Activated CD8-positive, alpha-beta T cell treated with anti-CD3 and anti-CD28 coated beads, Interleukin-2, amount 10 ng/mL, durations not matched to agents 7 days and 5 days (primary cell): Measurements from ENCODE around the gene MEF2A. TPM values are rescaled to one million over a fixed set of nuclear protein-coding genes. Genes with fewer than 3 reads are reported as not detected.

ENCODE experiments used
- ATAC-seq: fragments of 150-1000 bp; cut with Tn5 transposase; one replicate; pipeline ENCODE4 v1.10.0; 2021; ENCODE audit warnings: moderate library complexity
- CTCF ChIA-PET: fragments of 350-600 bp; sonication (Branson Sonifier 250); formaldehyde crosslinking; loops from one replicate; lab custom pipeline; 2021; ENCODE audit warnings: antibody characterized with exemption; lab: Charles Lee
- POLR2A ChIA-PET: fragments of 350-600 bp; sonication (Branson Sonifier 250); formaldehyde crosslinking; loops from one replicate; lab custom pipeline; 2021; ENCODE audit warnings: antibody characterized with exemption; lab: Charles Lee
- DNase-seq: peaks from one replicate; pipeline ENCODE4 v3.0.0-alpha.2; 2020
- H3K27ac Mint-ChIP-seq: one replicate; pipeline ENCODE4 v1.8.0; 2021; ENCODE audit warnings: mild to moderate bottlenecking, mixed read lengths
- H3K27me3 Mint-ChIP-seq: one replicate; pipeline ENCODE4 v1.8.0; 2021; ENCODE audit warnings: low read depth, mixed read lengths
- H3K36me3 Mint-ChIP-seq: one replicate; pipeline ENCODE4 v1.8.0; 2021; ENCODE audit warnings: low read depth, mixed read lengths
- H3K4me1 Mint-ChIP-seq: one replicate; pipeline ENCODE4 v1.8.0; 2021; ENCODE audit warnings: low read depth, mixed read lengths
- H3K4me3 Mint-ChIP-seq: one replicate; pipeline ENCODE4 v1.8.0; 2021; ENCODE audit warnings: mild to moderate bottlenecking, mixed read lengths
- H3K9me3 Mint-ChIP-seq: one replicate; pipeline ENCODE4 v1.8.0; 2022; ENCODE audit warnings: mixed read lengths; ENCODE audit not compliant: insufficient read depth
- total RNA-seq, 2 experiments: library from RNA; stranded (reverse); gene quantifications; one replicate each; pipeline ENCODE4 v1.2.3, GENCODE V29; 2021

MEF2A gene
- total RNA-seq, 2 experiments from 2014 or later, result 26.7 to 27.0 TPM

GRCh38 chr15:99630607-99631131 is 64.9 kb downstream of the MEF2A start:
- peaks cover 11% of the 10 kb centered on the region for H3K9me3 Mint-ChIP-seq
- ChIA-PET CTCF (interaction anchor here (1.7 kb wide), 1 partner anchor 74 kb away, joined by 4 read pairs; no protein-coding TSS in a partner anchor), POLR2A (interaction anchor here (0.7 kb wide), 1 partner anchor 34 kb away, joined by 4 read pairs; no protein-coding TSS in a partner anchor)
- no peak for DNase-seq
- ATAC-seq, result no peak
- H3K4me3 Mint-ChIP-seq, result no peak overlapping the region
- H3K36me3 Mint-ChIP-seq, result peaks cover 37% of the 10 kb centered on the region
- no peak overlapping the region for H3K27ac Mint-ChIP-seq
- H3K4me1 Mint-ChIP-seq, result peaks cover 16% of the 10 kb centered on the region
- H3K27me3 Mint-ChIP-seq, result no peaks in the 10 kb centered on the region

- Mint-ChIP-seq H3K36me3 (peaks cover 43% of the 10 kb centered on the region), H3K27ac (no peak overlapping the region), H3K4me1 (peaks cover 15% of the 10 kb centered on the region), H3K4me3 (no peak overlapping the region), H3K27me3 (no peaks in the 10 kb centered on the region), H3K9me3 (peaks cover 12% of the 10 kb centered on the region)
- CTCF ChIA-PET, result interaction anchor here (1.7 kb wide), 1 partner anchor 73 kb away, joined by 4 read pairs; no protein-coding TSS in a partner anchor
- POLR2A ChIA-PET, result no interaction called here
- no peak for DNase-seq
- ATAC-seq, result no peak
These were observed 65.5 kb downstream of the MEF2A start for GRCh38 chr15:99631255-99631654.

- H3K4me3 Mint-ChIP-seq, result no peak overlapping the region
- ChIA-PET POLR2A (no interaction called here), CTCF (no interaction called here)
- peaks cover 12% of the 10 kb centered on the region for H3K4me1 Mint-ChIP-seq
- DNase-seq (no peak), ATAC-seq (no peak)
- H3K27ac Mint-ChIP-seq, result no peak overlapping the region
- no peaks in the 10 kb centered on the region for H3K27me3 Mint-ChIP-seq
- H3K36me3 Mint-ChIP-seq, result peaks cover 45% of the 10 kb centered on the region
- H3K9me3 Mint-ChIP-seq, result peaks cover 18% of the 10 kb centered on the region
These were observed 66.7 kb downstream of the MEF2A start for GRCh38 chr15:99632521-99632920.

DNA sequence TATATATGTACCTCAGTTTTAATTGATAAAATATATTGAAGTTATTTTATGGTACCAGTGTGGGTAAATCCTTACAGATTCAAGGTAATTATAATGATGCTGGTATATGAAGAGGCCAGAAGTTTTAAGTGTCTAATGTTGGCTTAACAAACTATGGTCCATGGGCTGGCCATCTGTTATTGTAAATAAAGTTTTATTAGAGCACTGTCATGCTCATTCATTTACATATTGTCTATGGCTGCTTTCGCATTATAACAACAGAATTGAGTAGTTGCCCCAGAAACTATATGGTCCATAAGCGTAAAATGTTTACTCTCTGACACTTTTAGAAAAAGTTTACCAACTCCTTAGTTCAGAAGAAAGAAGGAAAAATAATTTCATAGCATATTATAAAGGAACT is 67.9 kb downstream of the MEF2A start:
- Mint-ChIP-seq H3K4me1 (peaks cover 12% of the 10 kb centered on the region), H3K27ac (no peak overlapping the region), H3K9me3 (peaks cover 18% of the 10 kb centered on the region), H3K4me3 (no peak overlapping the region), H3K36me3 (peaks cover 49% of the 10 kb centered on the region), H3K27me3 (no peaks in the 10 kb centered on the region)
- ATAC-seq (no peak), DNase-seq (no peak)
- ChIA-PET POLR2A (no interaction called here), CTCF (no interaction called here)

GRCh38 chr15:99634576-99634975 is 68.8 kb downstream of the MEF2A start:
- POLR2A ChIA-PET, result no interaction called here
- Mint-ChIP-seq H3K4me1 (peaks cover 12% of the 10 kb centered on the region), H3K27ac (no peak overlapping the region), H3K27me3 (no peaks in the 10 kb centered on the region), H3K9me3 (peaks cover 18% of the 10 kb centered on the region), H3K4me3 (no peak overlapping the region), H3K36me3 (peaks cover 49% of the 10 kb centered on the region)
- ATAC-seq (no peak), DNase-seq (no peak)
- CTCF ChIA-PET, result no interaction called here

DNA sequence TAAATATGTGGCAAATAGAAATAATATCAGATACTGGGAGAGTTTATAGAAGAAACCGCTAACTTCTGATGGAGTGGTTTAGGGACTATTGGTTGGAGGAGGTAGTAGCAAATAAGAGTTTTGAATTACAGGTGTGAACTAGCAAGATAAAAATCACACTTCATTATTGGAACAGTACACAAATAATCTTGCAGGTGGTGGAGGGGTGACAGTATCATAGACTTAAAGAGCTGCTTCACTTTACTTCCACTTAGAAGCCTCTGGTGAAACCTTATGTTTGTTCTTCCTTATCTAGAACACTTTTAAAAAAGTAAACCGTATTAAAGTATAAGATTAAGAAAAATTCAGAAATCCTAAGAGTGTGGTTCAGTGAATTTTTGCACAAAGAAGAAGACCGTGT is 69.4 kb downstream of the MEF2A start:
- no peak for DNase-seq
- H3K36me3 Mint-ChIP-seq, result peaks cover 46% of the 10 kb centered on the region
- CTCF ChIA-PET, result no interaction called here
- H3K27me3 Mint-ChIP-seq, result no peaks in the 10 kb centered on the region
- no peak overlapping the region for H3K4me3 Mint-ChIP-seq
- peaks cover 18% of the 10 kb centered on the region for H3K9me3 Mint-ChIP-seq
- H3K27ac Mint-ChIP-seq, result no peak overlapping the region
- ATAC-seq, result no peak
- POLR2A ChIA-PET, result no interaction called here
- peaks cover 13% of the 10 kb centered on the region for H3K4me1 Mint-ChIP-seq

DNA sequence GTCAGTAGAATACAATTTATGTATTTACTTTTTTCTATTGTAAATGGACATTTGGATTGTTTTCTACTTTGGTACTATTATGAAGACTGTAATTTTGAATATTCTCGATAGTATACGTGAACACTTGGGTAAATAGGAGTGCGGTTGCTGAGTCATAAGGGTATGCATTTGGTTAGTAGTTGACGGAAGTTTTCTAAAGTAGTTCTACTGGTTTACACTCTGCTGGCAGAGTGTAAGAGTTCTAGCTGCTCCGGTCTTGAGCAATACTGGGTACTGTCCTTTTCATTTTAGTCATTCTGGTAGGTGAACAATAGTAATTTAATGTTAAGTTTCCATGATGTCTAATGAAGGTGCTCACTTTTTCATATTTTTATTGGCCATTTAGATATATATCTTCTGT is 70.0 kb downstream of the MEF2A start:
- Mint-ChIP-seq H3K36me3 (peaks cover 44% of the 10 kb centered on the region), H3K27me3 (no peaks in the 10 kb centered on the region), H3K9me3 (peaks cover 18% of the 10 kb centered on the region), H3K4me1 (peaks cover 10% of the 10 kb centered on the region), H3K4me3 (no peak overlapping the region), H3K27ac (no peak overlapping the region)
- DNase-seq (no peak), ATAC-seq (no peak)
- POLR2A ChIA-PET, result no interaction called here
- CTCF ChIA-PET, result no interaction called here

DNA sequence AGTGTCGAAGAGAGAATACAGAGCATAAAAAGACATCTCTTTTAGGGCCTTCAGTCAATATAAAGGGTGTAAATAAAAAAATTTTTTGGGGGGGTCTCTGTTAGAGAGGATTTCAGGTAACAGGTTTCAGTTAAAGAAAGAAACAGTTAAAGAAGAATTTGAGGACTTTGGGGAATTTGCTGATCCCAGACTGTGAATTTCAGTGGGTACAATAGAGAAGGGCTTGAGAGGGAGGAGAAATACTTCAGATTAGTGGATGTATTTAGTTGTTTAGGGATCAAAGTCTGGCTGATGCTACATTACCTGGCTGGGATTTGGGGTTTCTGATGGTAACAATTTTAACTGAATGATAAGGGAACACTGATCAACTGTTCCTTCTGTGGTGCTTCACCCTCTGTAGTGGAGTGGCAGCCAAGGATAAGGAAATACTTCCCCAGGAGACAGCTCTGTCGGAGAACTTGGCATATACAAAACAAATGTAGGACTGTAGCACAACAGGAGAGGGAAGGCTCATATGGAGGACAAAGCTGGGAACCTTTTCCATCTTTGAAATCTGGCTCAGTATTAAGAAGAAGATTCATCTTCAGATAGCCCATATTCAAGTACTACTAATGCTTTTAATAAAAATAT is 79.2 kb downstream of the MEF2A start:
- ATAC-seq (no peak), DNase-seq (no peak)
- Mint-ChIP-seq H3K27ac (no peak overlapping the region), H3K36me3 (peaks cover 58% of the 10 kb centered on the region), H3K9me3 (peaks cover 31% of the 10 kb centered on the region), H3K27me3 (no peaks in the 10 kb centered on the region), H3K4me1 (peaks cover 7% of the 10 kb centered on the region), H3K4me3 (no peak overlapping the region)
- ChIA-PET POLR2A (no interaction called here), CTCF (interaction anchor here (1.0 kb wide), 1 partner anchor 58 kb away, joined by 3 read pairs; no protein-coding TSS in a partner anchor)

GRCh38 chr15:99645543-99645935 is 79.8 kb downstream of the MEF2A start:
- Mint-ChIP-seq H3K4me1 (peaks cover 7% of the 10 kb centered on the region), H3K9me3 (peaks cover 31% of the 10 kb centered on the region), H3K4me3 (no peak overlapping the region), H3K27ac (no peak overlapping the region), H3K27me3 (no peaks in the 10 kb centered on the region), H3K36me3 (peaks cover 58% of the 10 kb centered on the region)
- no peak for ATAC-seq
- ChIA-PET POLR2A (no interaction called here), CTCF (interaction anchor here (1.0 kb wide), 1 partner anchor 58 kb away, joined by 3 read pairs; no protein-coding TSS in a partner anchor)
- DNase-seq, result no peak

GRCh38 chr15:99645951-99646350 is 80.2 kb downstream of the MEF2A start:
- H3K36me3 Mint-ChIP-seq, result peaks cover 55% of the 10 kb centered on the region
- H3K27ac Mint-ChIP-seq, result no peak overlapping the region
- H3K4me1 Mint-ChIP-seq, result peaks cover 7% of the 10 kb centered on the region
- no peaks in the 10 kb centered on the region for H3K27me3 Mint-ChIP-seq
- H3K4me3 Mint-ChIP-seq, result no peak overlapping the region
- DNase-seq (no peak), ATAC-seq (no peak)
- ChIA-PET POLR2A (no interaction called here), CTCF (interaction anchor here (1.6 kb wide), 1 partner anchor 58 kb away, joined by 4 read pairs; no protein-coding TSS in a partner anchor)
- peaks cover 31% of the 10 kb centered on the region for H3K9me3 Mint-ChIP-seq

DNA sequence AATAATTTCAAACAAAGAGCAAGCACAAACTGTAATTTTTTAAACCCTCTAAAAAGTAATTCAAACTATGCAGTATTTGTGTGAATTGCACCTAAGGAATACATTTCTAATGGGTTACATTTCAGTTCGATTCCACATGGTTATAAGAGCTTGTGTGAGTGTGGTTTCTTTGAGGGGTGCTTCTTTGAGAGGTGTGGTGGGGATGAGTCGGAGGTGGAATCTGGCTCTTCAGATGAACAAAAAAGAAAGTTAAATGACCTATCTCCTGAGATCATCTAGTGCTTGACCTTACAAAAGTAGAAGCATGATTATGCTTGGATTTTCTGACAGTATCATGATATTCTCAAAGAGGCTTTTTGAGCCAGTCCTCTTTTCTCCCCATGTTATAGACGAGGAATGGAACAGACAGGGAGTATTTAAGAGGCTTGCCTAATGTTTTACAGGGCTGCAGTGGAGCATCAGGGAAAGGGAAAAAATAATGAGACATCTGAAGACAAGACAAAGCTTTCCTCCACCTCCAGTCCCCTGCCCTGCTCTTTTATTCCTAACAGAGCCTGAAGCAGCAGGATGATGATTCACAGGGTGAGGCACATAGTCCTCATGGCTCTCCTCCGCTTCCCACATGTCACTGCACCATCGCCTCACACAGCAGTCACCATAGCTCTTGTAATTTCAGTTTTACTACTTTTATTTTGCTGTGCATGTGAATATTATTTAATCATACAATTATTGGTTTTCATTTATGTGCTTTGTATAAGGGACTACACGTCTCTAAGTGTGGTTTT is 85.4 kb downstream of the MEF2A start:
- Mint-ChIP-seq H3K9me3 (peaks cover 18% of the 10 kb centered on the region), H3K27ac (no peak overlapping the region), H3K4me3 (no peak overlapping the region), H3K4me1 (no peaks in the 10 kb centered on the region), H3K27me3 (no peaks in the 10 kb centered on the region), H3K36me3 (peaks cover 25% of the 10 kb centered on the region)
- ChIA-PET POLR2A (no interaction called here), CTCF (no interaction called here)
- DNase-seq, result no peak
- no peak for ATAC-seq

- Mint-ChIP-seq H3K9me3 (no peaks in the 10 kb centered on the region), H3K4me1 (peaks cover 9% of the 10 kb centered on the region), H3K27me3 (no peaks in the 10 kb centered on the region), H3K27ac (no peak overlapping the region), H3K36me3 (peaks cover 20% of the 10 kb centered on the region), H3K4me3 (no peak overlapping the region)
- POLR2A ChIA-PET, result no interaction called here
- no peak for ATAC-seq
- CTCF ChIA-PET, result interaction anchor here (0.7 kb wide), 1 partner anchor 48 kb away, joined by 3 read pairs; no protein-coding TSS in a partner anchor
- no peak for DNase-seq
These were observed 90.4 kb downstream of the MEF2A start for GRCh38 chr15:99656205-99656604.
